ENCODE measurements around the gene CHST6. TPM values are rescaled to one million over a fixed set of nuclear protein-coding genes. Genes with fewer than 3 reads are reported as not detected.

CHST6 gene
- total RNA-seq, 1 experiment from 2014 or later, result 20.8 TPM

DNA sequence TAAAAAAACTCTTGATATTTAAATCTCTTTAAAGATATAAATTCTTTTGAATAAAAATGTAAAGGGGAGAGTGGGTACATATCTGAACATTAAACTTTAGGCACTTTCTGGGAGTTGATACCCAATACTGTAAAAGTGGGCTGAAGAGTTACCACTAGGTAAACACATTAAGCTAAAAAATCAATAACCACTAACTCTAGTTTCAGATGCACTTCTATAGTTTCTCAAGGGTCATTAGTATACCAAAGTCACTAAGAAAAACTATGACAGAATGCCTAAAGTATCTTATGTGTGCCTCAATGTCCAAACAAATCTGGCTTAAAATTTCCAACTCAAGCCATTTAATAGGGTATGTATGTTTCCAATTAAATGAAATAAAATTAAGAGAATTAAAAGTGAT lies 48.8 kb downstream of the CHST6 start:
- Mint-ChIP-seq H3K27ac (no peak overlapping the region), H3K9me3 (no peaks in the 10 kb centered on the region)

More for the DNA sequence above, 48.8 kb downstream of the CHST6 start:
- Histone ChIP-seq H3K23me2 (ENCODE audit: insufficient read length, low read depth, low read length, poor library complexity, severe bottlenecking) (no peaks in the 10 kb centered on the region), H4K5ac (ENCODE audit: insufficient read length, low read depth, low read length) (no peak overlapping the region), H3K56ac (ENCODE audit: insufficient read length, low read depth, low read length) (no peak overlapping the region), H3K27ac (ENCODE audit: insufficient read length, low read depth, low read length) (no peak overlapping the region), H2AK5ac (ENCODE audit: insufficient read length, low read length) (no peak overlapping the region), H2BK5ac (ENCODE audit: insufficient read length, low read length) (no peak overlapping the region), H3K79me1 (ENCODE audit: insufficient read depth, low read depth, low read length, poor library complexity, severe bottlenecking) (peaks cover 4% of the 10 kb centered on the region), H3K9ac (ENCODE audit: extremely low read depth, insufficient read length, low read length) (no peak overlapping the region), H2BK12ac (ENCODE audit: insufficient read length, low read depth, low read length) (no peak overlapping the region), H2AFZ (ENCODE audit: low read length) (no peak overlapping the region), H3K4me2 (ENCODE audit: insufficient read depth, insufficient read length, low read length) (no peak overlapping the region), H4K8ac (replicated peaks; ENCODE audit: insufficient read length, low read depth, low read length) (no peak overlapping the region), H4K20me1 (ENCODE audit: control insufficient read depth, insufficient read depth, insufficient read length) (no peaks in the 10 kb centered on the region), H3K14ac (ENCODE audit: insufficient read depth, low read length) (no peak overlapping the region), H3K4ac (ENCODE audit: low read depth, low read length) (no peak overlapping the region), H3K27me3 (ENCODE audit: insufficient read depth, low read length) (no peaks in the 10 kb centered on the region), H2BK20ac (ENCODE audit: low read depth, low read length, poor library complexity, severe bottlenecking) (no peak overlapping the region), H4K91ac (ENCODE audit: insufficient read length, low read depth, low read length) (no peak overlapping the region), H3K18ac (ENCODE audit: insufficient read length, low read depth, low read length) (no peak overlapping the region), H2BK120ac (ENCODE audit: low read depth, low read length, poor library complexity, severe bottlenecking) (no peak overlapping the region), H3K9me3 (ENCODE audit: control insufficient read depth, low read depth, low read length) (no peaks in the 10 kb centered on the region), H3T11ph (ENCODE audit: low read length) (no peak overlapping the region), H3K23ac (ENCODE audit: insufficient read length, low read depth, low read length) (no peak overlapping the region), H3K4me1 (ENCODE audit: insufficient read depth, low read length) (no peaks in the 10 kb centered on the region), H3K79me2 (ENCODE audit: insufficient read depth, low read length) (no peaks in the 10 kb centered on the region), H2BK15ac (ENCODE audit: low read depth, low read length) (no peak overlapping the region)
- peaks cover 7 to 38% (median 25%) of the 10 kb centered on the region in 3 experiments; a peak in 6 of 7 replicates for H3K36me3 Mint-ChIP-seq (ENCODE audit: insufficient read depth in 1 of 3, low read depth in 3 of 3)
- no peak for TF ChIP-seq CTCF (conservative IDR thresholded peaks at IDR 0.05)
- no peak for DNase-seq
- H3K4me3 Mint-ChIP-seq, result no peak overlapping the region
- no peaks in the 10 kb centered on the region for H3K27me3 Mint-ChIP-seq (ENCODE audit: low read depth)
- H3K4me1 Mint-ChIP-seq, result peaks cover 0 to 3% of the 10 kb centered on the region in 2 experiments; a peak in 1 of 4 replicates

Data from H9 (cell line).